ENCODE measurements around the gene ZCCHC14. TPM values are rescaled to one million over a fixed set of nuclear protein-coding genes. Genes with fewer than 3 reads are reported as not detected.
A peak's percentile ranks its signal among the peaks of the same experiment; 100 is the strongest.

Gene ZCCHC14
- polyA plus RNA-seq, 1 donor (not counting 4 experiments of a cell fraction or from before 2014, with no cell fraction given): 3.6 TPM

DNA sequence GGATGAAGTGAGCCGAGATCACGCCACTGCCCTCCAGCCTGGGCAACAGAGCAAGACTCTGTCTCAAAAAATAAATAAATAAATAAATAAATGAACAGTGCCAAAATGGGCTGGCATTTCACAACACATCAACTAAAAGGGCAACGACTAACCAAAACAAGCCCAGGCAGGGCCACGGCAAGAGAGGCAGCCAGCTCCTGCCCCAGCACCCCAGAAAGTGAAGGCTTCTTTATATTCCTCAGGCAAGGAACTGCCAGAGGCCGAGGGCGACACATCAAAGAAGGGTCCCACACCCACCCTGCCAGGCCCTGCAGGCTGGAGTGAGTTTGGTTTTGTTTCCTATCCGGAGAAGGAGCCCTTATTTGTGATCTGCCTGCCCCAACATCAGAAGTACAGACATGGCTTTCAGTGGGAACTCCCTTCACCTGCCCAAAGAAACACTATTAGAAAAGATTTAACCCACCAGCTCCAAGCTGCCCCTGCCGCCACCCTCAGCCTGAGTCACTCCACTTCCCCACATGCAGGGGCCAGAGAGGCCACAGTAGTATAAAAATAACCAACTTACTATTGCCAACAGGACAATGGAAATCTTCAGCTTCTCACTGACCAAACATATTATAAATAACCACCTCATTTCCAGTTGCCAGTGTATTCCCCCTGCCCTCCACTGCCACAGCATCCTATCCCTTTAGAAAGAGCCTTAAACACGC, 117.2 kb downstream of the ZCCHC14 start:
- H2AFZ ChIP-seq (ENCODE audit: control insufficient read depth, low read length): peak overlapping the region; percentile 49
- DNase-seq (ENCODE audit: low read depth, low spot score): no peak
- dilution Hi-C loops (cut with MboI; ENCODE audit: extremely low pct_ligation_motif_present, low sequenced_read_pairs): no loop called here
- H4K20me1 ChIP-seq (ENCODE audit: control insufficient read depth, extremely low read depth, insufficient read depth, low read length): peaks cover 3% of the 10 kb centered on the region
- no peaks in the 10 kb centered on the region for H3K9me3 ChIP-seq (ENCODE audit: control insufficient read depth, low read depth, low read length)
- peak overlapping the region in 2 of 3 experiments; percentile 53 to 56 for H3K4me3 ChIP-seq (ENCODE audit: control insufficient read depth in 2 of 3, extremely low read depth in 1 of 3, insufficient read depth in 2 of 3, low read depth in 1 of 3, low read length in 3 of 3)
- H3K9me1 ChIP-seq (ENCODE audit: control insufficient read depth, extremely low read depth, insufficient read depth, low read length): peaks cover 2% of the 10 kb centered on the region
- no peaks in the 10 kb centered on the region for H3K27me3 ChIP-seq (ENCODE audit: control insufficient read depth, extremely low read depth, insufficient read depth, low read length)
- H3K4me2 ChIP-seq (ENCODE audit: control insufficient read depth, extremely low read depth, insufficient read depth, low read depth, low read length): peak overlapping the region; percentile 90
- H3K79me2 ChIP-seq (ENCODE audit: control insufficient read depth, insufficient read depth, low read length): peaks cover 88% of the 10 kb centered on the region
- H3K9ac ChIP-seq (ENCODE audit: control insufficient read depth, extremely low read depth, insufficient read depth, low read length): peak overlapping the region; percentile 64
- H3K4me1 ChIP-seq (ENCODE audit: control insufficient read depth, extremely low read depth, insufficient read depth, low read length): peaks cover 15% of the 10 kb centered on the region
- peaks cover 0 to 6% of the 10 kb centered on the region in 2 experiments for H3K36me3 ChIP-seq (ENCODE audit: control insufficient read depth in 2 of 2, extremely low read depth in 1 of 2, insufficient read depth in 2 of 2, low read length in 2 of 2)
- TF ChIP-seq EZH2 (IDR thresholded peaks at IDR 0.05; ENCODE audit: low read length): no peak
- peak overlapping the region; percentile 77 for H3K27ac ChIP-seq (ENCODE audit: control insufficient read depth, insufficient read depth, low read length)
- FAIRE-seq: no peak

DNA sequence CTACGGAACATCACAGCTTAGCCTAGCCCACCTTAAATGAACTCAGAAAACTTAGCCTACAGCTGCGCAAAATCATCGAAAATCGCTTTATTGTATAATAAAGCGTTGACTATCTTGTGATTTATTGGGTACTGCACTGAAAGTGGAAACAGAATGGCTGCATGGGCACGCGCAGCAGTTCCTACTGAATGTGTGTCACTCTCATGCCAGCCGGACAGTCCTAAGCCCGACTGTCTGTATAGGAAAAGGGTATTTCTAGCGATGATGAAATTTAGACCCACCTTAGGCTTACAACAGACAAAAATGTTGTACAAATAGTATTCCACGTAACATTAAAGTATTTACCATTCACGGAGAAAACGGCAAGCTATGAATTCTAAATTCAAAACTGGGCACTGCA, 118.5 kb downstream of the ZCCHC14 start:
- Histone ChIP-seq H3K36me3 (ENCODE audit: control insufficient read depth in 2 of 2, extremely low read depth in 1 of 2, insufficient read depth in 2 of 2, low read length in 2 of 2) (peaks cover 0 to 6% of the 10 kb centered on the region in 2 experiments), H4K20me1 (ENCODE audit: control insufficient read depth, extremely low read depth, insufficient read depth, low read length) (peaks cover 8% of the 10 kb centered on the region), H3K79me2 (ENCODE audit: control insufficient read depth, insufficient read depth, low read length) (peaks cover 86% of the 10 kb centered on the region), H3K9me3 (ENCODE audit: control insufficient read depth, low read depth, low read length) (no peaks in the 10 kb centered on the region), H3K27me3 (ENCODE audit: control insufficient read depth, extremely low read depth, insufficient read depth, low read length) (no peaks in the 10 kb centered on the region), H3K4me3 (ENCODE audit: control insufficient read depth in 2 of 3, extremely low read depth in 1 of 3, insufficient read depth in 2 of 3, low read depth in 1 of 3, low read length in 3 of 3) (no peak overlapping the region), H3K4me2 (ENCODE audit: control insufficient read depth, extremely low read depth, insufficient read depth, low read depth, low read length) (no peak overlapping the region), H2AFZ (ENCODE audit: control insufficient read depth, low read length) (no peak overlapping the region), H3K9me1 (ENCODE audit: control insufficient read depth, extremely low read depth, insufficient read depth, low read length) (peaks cover 4% of the 10 kb centered on the region), H3K27ac (ENCODE audit: control insufficient read depth, insufficient read depth, low read length) (no peak overlapping the region), H3K4me1 (ENCODE audit: control insufficient read depth, extremely low read depth, insufficient read depth, low read length) (peaks cover 15% of the 10 kb centered on the region), H3K9ac (ENCODE audit: control insufficient read depth, extremely low read depth, insufficient read depth, low read length) (no peak overlapping the region)
- dilution Hi-C loops (cut with MboI; ENCODE audit: extremely low pct_ligation_motif_present, low sequenced_read_pairs): no loop called here
- DNase-seq (ENCODE audit: low read depth, low spot score) (no peak), FAIRE-seq (no peak)
- TF ChIP-seq, protein P1, sequence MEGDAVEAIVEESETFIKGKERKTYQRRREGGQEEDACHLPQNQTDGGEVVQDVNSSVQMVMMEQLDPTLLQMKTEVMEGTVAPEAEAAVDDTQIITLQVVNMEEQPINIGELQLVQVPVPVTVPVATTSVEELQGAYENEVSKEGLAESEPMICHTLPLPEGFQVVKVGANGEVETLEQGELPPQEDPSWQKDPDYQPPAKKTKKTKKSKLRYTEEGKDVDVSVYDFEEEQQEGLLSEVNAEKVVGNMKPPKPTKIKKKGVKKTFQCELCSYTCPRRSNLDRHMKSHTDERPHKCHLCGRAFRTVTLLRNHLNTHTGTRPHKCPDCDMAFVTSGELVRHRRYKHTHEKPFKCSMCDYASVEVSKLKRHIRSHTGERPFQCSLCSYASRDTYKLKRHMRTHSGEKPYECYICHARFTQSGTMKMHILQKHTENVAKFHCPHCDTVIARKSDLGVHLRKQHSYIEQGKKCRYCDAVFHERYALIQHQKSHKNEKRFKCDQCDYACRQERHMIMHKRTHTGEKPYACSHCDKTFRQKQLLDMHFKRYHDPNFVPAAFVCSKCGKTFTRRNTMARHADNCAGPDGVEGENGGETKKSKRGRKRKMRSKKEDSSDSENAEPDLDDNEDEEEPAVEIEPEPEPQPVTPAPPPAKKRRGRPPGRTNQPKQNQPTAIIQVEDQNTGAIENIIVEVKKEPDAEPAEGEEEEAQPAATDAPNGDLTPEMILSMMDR (optimal IDR thresholded peaks at IDR 0.05 in 1 of 3, IDR thresholded peaks at IDR 0.05 in 1 of 3, conservative IDR thresholded peaks at IDR 0.05 in 1 of 3; ENCODE audit: extremely low read depth in 1 of 3, insufficient read depth in 2 of 3, low read length in 3 of 3): no peak
- no peak for TF ChIP-seq EZH2 (IDR thresholded peaks at IDR 0.05; ENCODE audit: low read length)

Measured in keratinocyte (primary cell).